SK-N-SH treated with all-trans-retinoic acid at 6 μM for 48 hours (cell line): ENCODE data around the gene B3GLCT.

ENCODE experiments used
- ATAC-seq: fragments of 200-7000 bp; cut with Tn5 transposase; 3 replicates; pipeline ENCODE4 v1.9.1; 2020; ENCODE audit warnings: mild to moderate bottlenecking, moderate library complexity
- ARNTL ChIP-seq: fragments of 450-650 bp; formaldehyde crosslinking; IDR thresholded peaks from 2 replicates; pipeline ENCODE4 v1.5.0; 2020; ENCODE audit warnings: low read depth, mild to moderate bottlenecking, moderate library complexity, borderline replicate concordance
- BACH2 ChIP-seq: fragments of 250-450 bp; sonication (Bioruptor Pico); IDR thresholded peaks from 2 replicates; pipeline ENCODE4 v1.9.0; 2021; ENCODE audit warnings: mild to moderate bottlenecking, borderline replicate concordance
- CREB5 ChIP-seq: fragments of 250-450 bp; sonication (Bioruptor Pico); IDR thresholded peaks from 2 replicates; pipeline ENCODE4 v1.5.1; 2020; ENCODE audit warnings: low read depth, mild to moderate bottlenecking, moderate library complexity
- CSDC2 ChIP-seq: fragments of 250-450 bp; sonication (Bioruptor Pico); IDR thresholded peaks from 2 replicates; pipeline ENCODE4 v1.5.0; 2020; ENCODE audit warnings: mild to moderate bottlenecking, moderate library complexity
- CSRNP3 ChIP-seq: fragments of 250-450 bp; sonication (Bioruptor Pico); IDR thresholded peaks from 2 replicates; pipeline ENCODE4 v1.5.1; 2021; ENCODE audit warnings: mild to moderate bottlenecking, moderate library complexity
- ESRRG ChIP-seq: fragments of 250-450 bp; sonication (Bioruptor Pico); IDR thresholded peaks from 2 replicates; pipeline ENCODE4 v1.6.1; 2021; ENCODE audit warnings: mild to moderate bottlenecking
- GLIS3 ChIP-seq: fragments of 250-450 bp; sonication (Bioruptor Pico); IDR thresholded peaks from 2 replicates; pipeline ENCODE4 v1.5.0; 2020; ENCODE audit warnings: mild to moderate bottlenecking, moderate library complexity
- ISL1 ChIP-seq: fragments of 250-450 bp; sonication (Bioruptor Pico); IDR thresholded peaks from 2 replicates; pipeline ENCODE4 v2.1.2; 2022; ENCODE audit warnings: mild to moderate bottlenecking, moderate library complexity
- OSR1 ChIP-seq: fragments of 250-450 bp; sonication (Bioruptor Pico); IDR thresholded peaks from 2 replicates; pipeline ENCODE4 v1.8.0; 2022; ENCODE audit warnings: moderate library complexity, mild to moderate bottlenecking, inconsistent platforms
- PATZ1 ChIP-seq: fragments of 250-450 bp; sonication (Bioruptor Pico); IDR thresholded peaks from 2 replicates; pipeline ENCODE4 v1.8.0; 2020; ENCODE audit warnings: mild to moderate bottlenecking, moderate library complexity, borderline replicate concordance
- POU6F1 ChIP-seq: fragments of 250-450 bp; sonication (Bioruptor Pico); IDR thresholded peaks from 2 replicates; pipeline ENCODE4 v1.8.0; 2021; ENCODE audit warnings: low read depth, mild to moderate bottlenecking, moderate library complexity, borderline replicate concordance
- PPARA ChIP-seq: fragments of 250-450 bp; sonication (Bioruptor Pico); IDR thresholded peaks from 2 replicates; pipeline ENCODE4 v1.5.0; 2020; ENCODE audit warnings: mild to moderate bottlenecking, borderline replicate concordance
- RARB ChIP-seq: fragments of 250-450 bp; sonication (Bioruptor Pico); IDR thresholded peaks from 2 replicates; pipeline ENCODE4 v1.8.0; 2021; ENCODE audit warnings: mild to moderate bottlenecking, moderate library complexity
- SNAI2 ChIP-seq: fragments of 250-450 bp; sonication (Bioruptor Pico); IDR thresholded peaks from 2 replicates; pipeline ENCODE4 v1.5.0; 2020; ENCODE audit warnings: mild to moderate bottlenecking, moderate library complexity
- TCF4 ChIP-seq: fragments of 250-450 bp; sonication (Bioruptor Pico); IDR thresholded peaks from 2 replicates; pipeline ENCODE4 v1.8.0; 2021; ENCODE audit warnings: mild to moderate bottlenecking, moderate library complexity, borderline replicate concordance
- TOX ChIP-seq: fragments of 250-450 bp; sonication (Bioruptor Pico); IDR thresholded peaks from 2 replicates; pipeline ENCODE4 v1.8.0; 2021; ENCODE audit warnings: mild to moderate bottlenecking, moderate library complexity, borderline replicate concordance
- ZC3H10 ChIP-seq: fragments of 250-450 bp; sonication (Bioruptor Pico); IDR thresholded peaks from 2 replicates; pipeline ENCODE4 v1.5.1; 2021; ENCODE audit warnings: mild to moderate bottlenecking, moderate library complexity
- ZFP3 ChIP-seq: fragments of 250-450 bp; sonication (Bioruptor Pico); IDR thresholded peaks from 2 replicates; pipeline ENCODE4 v1.5.0; 2020; ENCODE audit warnings: mild to moderate bottlenecking, moderate library complexity
- ZFP30 ChIP-seq: fragments of 450-650 bp; formaldehyde crosslinking; IDR thresholded peaks from 2 replicates; pipeline ENCODE4 v1.5.0; 2022; ENCODE audit warnings: mild to moderate bottlenecking, moderate library complexity
- ZNF565 ChIP-seq: fragments of 450-650 bp; formaldehyde crosslinking; conservative IDR thresholded peaks from 2 replicates; pipeline ENCODE4 v1.5.0; 2020; ENCODE audit warnings: low read depth, mild to moderate bottlenecking, moderate library complexity
- ZNF70 ChIP-seq: fragments of 450-650 bp; formaldehyde crosslinking; IDR thresholded peaks from 2 replicates; pipeline ENCODE4 v1.5.0; 2020; ENCODE audit warnings: mild to moderate bottlenecking, moderate library complexity
- ZNF8 ChIP-seq: fragments of 450-650 bp; formaldehyde crosslinking; IDR thresholded peaks from 2 replicates; pipeline ENCODE4 v1.5.0; 2020; ENCODE audit warnings: mild to moderate bottlenecking, moderate library complexity

Gene B3GLCT

GRCh38 chr13:31310786-31311185, 111.0 kb downstream of the B3GLCT start:
- TF ChIP-seq BACH2 (CRISPR knock-in tag): no peak
- TF ChIP-seq ZNF70 (CRISPR knock-in tag): no peak
- TF ChIP-seq SNAI2 (CRISPR knock-in tag): no peak
- TF ChIP-seq ZFP30 (CRISPR knock-in tag): no peak
- TF ChIP-seq, all 23 proteins: peak for 0
- ATAC-seq: no peak

- no peak for ATAC-seq
- TF ChIP-seq POU6F1 (CRISPR knock-in tag) (no peak), OSR1 (CRISPR knock-in tag) (no peak), SNAI2 (CRISPR knock-in tag) (no peak), TCF4 (CRISPR knock-in tag) (no peak), BACH2 (CRISPR knock-in tag) (no peak), PATZ1 (no peak), ESRRG (CRISPR knock-in tag) (no peak), PPARA (CRISPR knock-in tag) (no peak), ZNF565 (CRISPR knock-in tag) (no peak), ZC3H10 (CRISPR knock-in tag) (no peak)
- TF ChIP-seq, all 23 proteins: peak for 0
Observed at GRCh38 chr13:31311921-31312320, 112.1 kb downstream of the B3GLCT start.

GRCh38 chr13:31314961-31315360, 115.2 kb downstream of the B3GLCT start:
- no peak for ATAC-seq

More at GRCh38 chr13:31314961-31315360, 115.2 kb downstream of the B3GLCT start:
- TF ChIP-seq TOX (CRISPR knock-in tag) (no peak), GLIS3 (CRISPR knock-in tag) (no peak), TCF4 (CRISPR knock-in tag) (no peak), RARB (no peak), CSDC2 (no peak), OSR1 (CRISPR knock-in tag) (no peak), SNAI2 (CRISPR knock-in tag) (no peak), ZNF8 (CRISPR knock-in tag) (no peak), ZNF70 (CRISPR knock-in tag) (no peak), PATZ1 (no peak), ARNTL (CRISPR knock-in tag) (no peak), CREB5 (CRISPR knock-in tag) (no peak), ZFP3 (CRISPR knock-in tag) (no peak), POU6F1 (CRISPR knock-in tag) (no peak), PPARA (CRISPR knock-in tag) (no peak), ZNF565 (CRISPR knock-in tag) (no peak), ISL1 (no peak), BACH2 (CRISPR knock-in tag) (no peak), ZFP30 (CRISPR knock-in tag) (no peak), CSRNP3 (CRISPR knock-in tag) (no peak)
